Esophagus muscularis mucosa (tissue), 4 donors: ENCODE results near the gene COL7A1. TPM values are rescaled to one million over a fixed set of nuclear protein-coding genes. Genes with fewer than 3 reads are reported as not detected.
"Not testable (repeated sequence)": the region's sequence is repeated elsewhere in the genome, so short reads cannot be mapped to it uniquely, and the experiment has no call there.

Experiments
- DNase-seq: peaks from one replicate; pipeline ENCODE4 v3.0.0-alpha.2; 2017; ENCODE audit errors: extremely low spot score
- H3K27ac ChIP-seq, 4 donors: fragments of 200-600 bp; sonication (generic); replicated peaks in 1 of 4; 1 replicate in 3 of 4; 2 replicates in 1 of 4; pipeline ENCODE4 v1.5.1; 2016 to 2019; ENCODE audit warnings: mild to moderate bottlenecking in 1 of 4
- H3K27me3 ChIP-seq, 4 donors: fragments of 200-600 bp; sonication (generic); one replicate each; pipeline versions ENCODE4 v1.5.1 to v1.6.0; 2016 to 2019
- H3K36me3 ChIP-seq, 4 donors: fragments of 200-600 bp; sonication (generic); one replicate each; pipeline ENCODE4 v1.5.1; 2016 to 2019
- H3K4me1 ChIP-seq, 4 donors: fragments of 200-600 bp; sonication (generic); one replicate each; pipeline ENCODE4 v1.5.1; 2016 to 2019
- H3K4me3 ChIP-seq, 4 donors: fragments of 200-600 bp; sonication (generic); 1 replicate in 2 of 4; 2 replicates in 2 of 4; pipeline ENCODE4 v1.5.1; 2016 to 2019; ENCODE audit warnings: mild to moderate bottlenecking in 4 of 4, moderate library complexity in 1 of 4
- H3K9me3 ChIP-seq, 4 donors: fragments of 200-600 bp; sonication (generic); 1 replicate in 3 of 4; 2 replicates in 1 of 4; pipeline ENCODE4 v1.5.1; 2016 to 2019
- EP300 ChIP-seq: sonication (generic); formaldehyde crosslinking; IDR thresholded peaks from one replicate; pipeline ENCODE4 v1.6.1; 2017; ENCODE audit warnings: antibody characterized with exemption
- POLR2A ChIP-seq: fragments of 450-650 bp; IDR thresholded peaks from one replicate; pipeline ENCODE4 v1.6.1; 2017; ENCODE audit warnings: antibody characterized with exemption, moderate library complexity, mild to moderate bottlenecking, low read depth
- POLR2AphosphoS5 ChIP-seq, 2 donors: sonication (generic); formaldehyde crosslinking; IDR thresholded peaks; one replicate each; pipeline ENCODE4 v1.6.1; 2017; ENCODE audit warnings: antibody characterized with exemption in 2 of 2
- WGBS: methylation state at CpG from one replicate; pipeline ENCODE4 v1.1.5; 2018; 5-methylcytosine and 5-hydroxymethylcytosine counted together
- intact Hi-C: fragments of 100-400 bp; cut with DNase I; formaldehyde crosslinking; loops from one replicate; pipeline ENCODE4 v1.15.1; 2023
- total RNA-seq, 4 donors: library from RNA; depleted of rRNA; stranded (reverse); fragments of >200 nt; gene quantifications; one replicate each; pipeline versions ENCODE4 v1.1.0 to v1.2.1, GENCODE V29; 2016
- TF ChIP-seq, protein P1 (sequence below), 3 experiments: fragments of 200-600 bp in 2 of 3; fragments of 450-650 bp in 1 of 3; sonication (generic) in 2 of 3; IDR thresholded peaks; one replicate each; pipeline ENCODE4 v1.5.1; 2017 to 2019; ENCODE audit warnings: antibody characterized with exemption in 3 of 3, mild to moderate bottlenecking in 2 of 3, moderate library complexity in 1 of 3

The COL7A1 gene
- total RNA-seq, 4 donors from 2014 or later = 1.2 to 2.9 (median 2.1) TPM

GRCh38 chr3:48532977-48533337 lies 62.2 kb downstream of the COL7A1 start:
- no peak overlapping the region for H3K4me3 ChIP-seq
- 91% methylated on average over 2 of the region's 2 CpGs for WGBS
- H3K9me3 ChIP-seq = no peaks in the 10 kb centered on the region
- intact Hi-C loops = loop anchor here (10.0 kb wide), 1 partner anchor 148 kb away; no protein-coding TSS in a partner anchor
- DNase-seq = no peak
- H3K27me3 ChIP-seq = no peaks in the 10 kb centered on the region
- no peak overlapping the region for H3K27ac ChIP-seq
- peaks cover 6 to 52% (median 18%) of the 10 kb centered on the region in 4 donors for H3K36me3 ChIP-seq
- TF ChIP-seq EP300 (no peak), POLR2A (no peak), POLR2AphosphoS5 (IDR thresholded peaks at IDR 0.05) (no peak)
- TF ChIP-seq, protein P1, sequence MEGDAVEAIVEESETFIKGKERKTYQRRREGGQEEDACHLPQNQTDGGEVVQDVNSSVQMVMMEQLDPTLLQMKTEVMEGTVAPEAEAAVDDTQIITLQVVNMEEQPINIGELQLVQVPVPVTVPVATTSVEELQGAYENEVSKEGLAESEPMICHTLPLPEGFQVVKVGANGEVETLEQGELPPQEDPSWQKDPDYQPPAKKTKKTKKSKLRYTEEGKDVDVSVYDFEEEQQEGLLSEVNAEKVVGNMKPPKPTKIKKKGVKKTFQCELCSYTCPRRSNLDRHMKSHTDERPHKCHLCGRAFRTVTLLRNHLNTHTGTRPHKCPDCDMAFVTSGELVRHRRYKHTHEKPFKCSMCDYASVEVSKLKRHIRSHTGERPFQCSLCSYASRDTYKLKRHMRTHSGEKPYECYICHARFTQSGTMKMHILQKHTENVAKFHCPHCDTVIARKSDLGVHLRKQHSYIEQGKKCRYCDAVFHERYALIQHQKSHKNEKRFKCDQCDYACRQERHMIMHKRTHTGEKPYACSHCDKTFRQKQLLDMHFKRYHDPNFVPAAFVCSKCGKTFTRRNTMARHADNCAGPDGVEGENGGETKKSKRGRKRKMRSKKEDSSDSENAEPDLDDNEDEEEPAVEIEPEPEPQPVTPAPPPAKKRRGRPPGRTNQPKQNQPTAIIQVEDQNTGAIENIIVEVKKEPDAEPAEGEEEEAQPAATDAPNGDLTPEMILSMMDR (IDR thresholded peaks at IDR 0.05) = no peak
- no peaks in the 10 kb centered on the region for H3K4me1 ChIP-seq

- TF ChIP-seq POLR2A (no peak), POLR2AphosphoS5 (IDR thresholded peaks at IDR 0.05) (no peak), EP300 (no peak)
- TF ChIP-seq, protein P1 (IDR thresholded peaks at IDR 0.05) = no peak
- intact Hi-C loops = loop anchor here (10.0 kb wide), 1 partner anchor 148 kb away; no protein-coding TSS in a partner anchor
- Histone ChIP-seq H3K9me3 (no peaks in the 10 kb centered on the region), H3K27ac (no peak overlapping the region), H3K4me3 (no peak overlapping the region), H3K4me1 (no peaks in the 10 kb centered on the region), H3K27me3 (no peaks in the 10 kb centered on the region), H3K36me3 (peaks cover 6 to 52% (median 18%) of the 10 kb centered on the region in 4 donors)
- WGBS = 88% methylated on average over 6 of the region's 6 CpGs
- DNase-seq = no peak
These were observed 62.7 kb downstream of the COL7A1 start for GRCh38 chr3:48532271-48532976.

GRCh38 chr3:48530701-48531100 lies 64.4 kb downstream of the COL7A1 start:
- 95% methylated on average over 4 of the region's 4 CpGs for WGBS

GRCh38 chr3:48528754-48529153 lies 66.4 kb downstream of the COL7A1 start:
- no peak for DNase-seq
- H3K4me1 ChIP-seq = no peaks in the 10 kb centered on the region
- TF ChIP-seq, protein P1 (IDR thresholded peaks at IDR 0.05) = no peak
- TF ChIP-seq EP300 (no peak), POLR2A (no peak), POLR2AphosphoS5 (IDR thresholded peaks at IDR 0.05) (no peak)
- peaks cover 0 to 34% (median 2%) of the 10 kb centered on the region in 4 donors for H3K36me3 ChIP-seq
- no peak overlapping the region for H3K4me3 ChIP-seq
- intact Hi-C loops = no loop called here
- no peaks in the 10 kb centered on the region for H3K27me3 ChIP-seq
- WGBS = 80% methylated on average over 3 of the region's 3 CpGs
- H3K9me3 ChIP-seq = no peaks in the 10 kb centered on the region
- H3K27ac ChIP-seq = no peak overlapping the region

More at GRCh38 chr3:48530701-48531100, 64.4 kb downstream of the COL7A1 start:
- not testable (repeated sequence) for H3K4me1 ChIP-seq, H3K9me3 ChIP-seq, DNase-seq, H3K27ac ChIP-seq, H3K27me3 ChIP-seq, H3K4me3 ChIP-seq
- H3K36me3 ChIP-seq = peaks cover 0 to 37% (median 7%) of the 10 kb centered on the region in 4 donors
- intact Hi-C loops = loop anchor here (10.0 kb wide), 1 partner anchor 146 kb away; no protein-coding TSS in a partner anchor

DNA sequence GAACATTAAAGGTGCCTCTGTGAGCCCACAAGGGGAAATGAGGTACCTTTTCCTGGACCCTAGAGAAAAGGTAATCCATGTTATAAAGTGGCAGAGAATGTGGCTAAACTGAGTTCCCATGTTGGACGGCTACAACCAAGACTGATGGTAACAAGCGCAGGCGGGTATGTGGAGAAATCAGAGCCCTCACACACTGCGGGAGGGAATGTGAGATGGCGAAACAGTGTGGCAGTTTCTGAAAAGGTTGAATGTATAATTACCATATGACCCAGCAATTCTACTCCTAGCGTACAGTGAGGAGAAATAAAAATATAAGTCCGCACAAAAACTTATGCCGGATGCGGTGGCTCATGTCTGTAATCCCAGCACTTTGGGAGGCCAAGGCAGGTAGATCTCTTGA lies 67.1 kb downstream of the COL7A1 start:
- H3K36me3 ChIP-seq = peaks cover 0 to 40% (median 2%) of the 10 kb centered on the region in 4 donors
- H3K27me3 ChIP-seq = no peaks in the 10 kb centered on the region
- H3K9me3 ChIP-seq = no peaks in the 10 kb centered on the region
- H3K4me3 ChIP-seq = no peak overlapping the region
- H3K4me1 ChIP-seq = no peaks in the 10 kb centered on the region
- intact Hi-C loops = no loop called here
- no peak overlapping the region for H3K27ac ChIP-seq
- TF ChIP-seq POLR2AphosphoS5 (IDR thresholded peaks at IDR 0.05) (no peak), EP300 (no peak), POLR2A (no peak)
- 89% methylated on average over 9 of the region's 9 CpGs for WGBS
- no peak for DNase-seq

GRCh38 chr3:48524970-48525369 lies 70.2 kb downstream of the COL7A1 start:
- no peak overlapping the region for H3K27ac ChIP-seq
- TF ChIP-seq POLR2AphosphoS5 (IDR thresholded peaks at IDR 0.05) = no peak
- TF ChIP-seq POLR2A = no peak
- TF ChIP-seq EP300 = no peak
- TF ChIP-seq, protein P1 (IDR thresholded peaks at IDR 0.05) = no peak
- H3K9me3 ChIP-seq = no peaks in the 10 kb centered on the region
- no peaks in the 10 kb centered on the region for H3K27me3 ChIP-seq
- peaks cover 0 to 30% (median 5%) of the 10 kb centered on the region in 4 donors for H3K36me3 ChIP-seq
- DNase-seq = no peak
- intact Hi-C loops = no loop called here
- WGBS = 90% methylated on average over 5 of the region's 9 CpGs
- no peaks in the 10 kb centered on the region for H3K4me1 ChIP-seq
- H3K4me3 ChIP-seq = no peak overlapping the region
